Measurements from ENCODE around the gene MCC.
A peak's percentile ranks its signal among the peaks of the same experiment; 100 is the strongest.

The MCC gene

DNA sequence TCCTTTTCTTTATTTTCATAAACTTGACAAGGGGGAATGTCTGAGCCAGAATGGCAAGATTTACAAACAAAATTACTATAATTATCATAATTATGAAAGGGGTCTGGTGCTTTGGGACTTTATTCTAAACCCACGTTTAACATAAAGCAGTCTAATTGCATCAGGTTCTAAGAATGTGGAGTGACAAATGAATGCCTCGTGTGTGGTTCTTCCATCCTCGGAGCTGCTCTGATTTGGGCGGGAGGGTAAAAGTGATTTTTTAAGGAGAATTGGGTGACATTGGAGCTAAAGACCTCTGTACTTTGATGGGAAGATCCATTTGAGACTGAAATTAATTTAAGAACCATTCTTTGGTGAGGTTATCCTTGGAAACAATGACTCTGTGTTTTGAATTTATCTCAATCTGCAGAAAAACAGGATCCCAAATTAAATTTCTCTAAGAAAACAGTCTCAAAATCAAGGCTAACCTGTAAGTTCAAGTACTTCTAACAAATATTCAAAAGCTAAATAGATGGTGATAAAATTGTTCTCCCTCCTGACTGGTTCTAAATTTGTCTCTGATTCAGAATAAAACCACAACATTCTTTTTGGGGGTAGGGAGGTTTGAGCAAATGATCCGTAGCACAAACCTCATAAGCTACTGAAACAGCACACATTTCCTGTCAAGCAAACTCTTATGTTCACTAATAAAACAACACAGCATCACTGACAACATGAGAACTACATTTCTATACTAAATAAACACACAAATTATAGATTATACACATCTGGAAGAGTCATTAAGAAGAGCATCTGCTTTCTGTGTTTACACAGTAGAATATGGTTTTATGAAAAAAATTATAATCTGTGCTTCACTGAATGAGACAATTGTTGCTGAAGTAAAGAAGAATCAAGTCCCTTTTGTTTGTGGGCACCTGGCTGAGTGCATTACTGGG, 426.1 kb downstream of the MCC start (continued):
- TF ChIP-seq, protein P1, sequence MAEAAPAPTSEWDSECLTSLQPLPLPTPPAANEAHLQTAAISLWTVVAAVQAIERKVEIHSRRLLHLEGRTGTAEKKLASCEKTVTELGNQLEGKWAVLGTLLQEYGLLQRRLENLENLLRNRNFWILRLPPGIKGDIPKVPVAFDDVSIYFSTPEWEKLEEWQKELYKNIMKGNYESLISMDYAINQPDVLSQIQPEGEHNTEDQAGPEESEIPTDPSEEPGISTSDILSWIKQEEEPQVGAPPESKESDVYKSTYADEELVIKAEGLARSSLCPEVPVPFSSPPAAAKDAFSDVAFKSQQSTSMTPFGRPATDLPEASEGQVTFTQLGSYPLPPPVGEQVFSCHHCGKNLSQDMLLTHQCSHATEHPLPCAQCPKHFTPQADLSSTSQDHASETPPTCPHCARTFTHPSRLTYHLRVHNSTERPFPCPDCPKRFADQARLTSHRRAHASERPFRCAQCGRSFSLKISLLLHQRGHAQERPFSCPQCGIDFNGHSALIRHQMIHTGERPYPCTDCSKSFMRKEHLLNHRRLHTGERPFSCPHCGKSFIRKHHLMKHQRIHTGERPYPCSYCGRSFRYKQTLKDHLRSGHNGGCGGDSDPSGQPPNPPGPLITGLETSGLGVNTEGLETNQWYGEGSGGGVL (tag by site-specific recombination; IDR thresholded peaks at IDR 0.05) = no peak
- TF ChIP-seq, protein P2, sequence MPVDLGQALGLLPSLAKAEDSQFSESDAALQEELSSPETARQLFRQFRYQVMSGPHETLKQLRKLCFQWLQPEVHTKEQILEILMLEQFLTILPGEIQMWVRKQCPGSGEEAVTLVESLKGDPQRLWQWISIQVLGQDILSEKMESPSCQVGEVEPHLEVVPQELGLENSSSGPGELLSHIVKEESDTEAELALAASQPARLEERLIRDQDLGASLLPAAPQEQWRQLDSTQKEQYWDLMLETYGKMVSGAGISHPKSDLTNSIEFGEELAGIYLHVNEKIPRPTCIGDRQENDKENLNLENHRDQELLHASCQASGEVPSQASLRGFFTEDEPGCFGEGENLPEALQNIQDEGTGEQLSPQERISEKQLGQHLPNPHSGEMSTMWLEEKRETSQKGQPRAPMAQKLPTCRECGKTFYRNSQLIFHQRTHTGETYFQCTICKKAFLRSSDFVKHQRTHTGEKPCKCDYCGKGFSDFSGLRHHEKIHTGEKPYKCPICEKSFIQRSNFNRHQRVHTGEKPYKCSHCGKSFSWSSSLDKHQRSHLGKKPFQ (tag by site-specific recombination; IDR thresholded peaks at IDR 0.05) = no peak

DNA sequence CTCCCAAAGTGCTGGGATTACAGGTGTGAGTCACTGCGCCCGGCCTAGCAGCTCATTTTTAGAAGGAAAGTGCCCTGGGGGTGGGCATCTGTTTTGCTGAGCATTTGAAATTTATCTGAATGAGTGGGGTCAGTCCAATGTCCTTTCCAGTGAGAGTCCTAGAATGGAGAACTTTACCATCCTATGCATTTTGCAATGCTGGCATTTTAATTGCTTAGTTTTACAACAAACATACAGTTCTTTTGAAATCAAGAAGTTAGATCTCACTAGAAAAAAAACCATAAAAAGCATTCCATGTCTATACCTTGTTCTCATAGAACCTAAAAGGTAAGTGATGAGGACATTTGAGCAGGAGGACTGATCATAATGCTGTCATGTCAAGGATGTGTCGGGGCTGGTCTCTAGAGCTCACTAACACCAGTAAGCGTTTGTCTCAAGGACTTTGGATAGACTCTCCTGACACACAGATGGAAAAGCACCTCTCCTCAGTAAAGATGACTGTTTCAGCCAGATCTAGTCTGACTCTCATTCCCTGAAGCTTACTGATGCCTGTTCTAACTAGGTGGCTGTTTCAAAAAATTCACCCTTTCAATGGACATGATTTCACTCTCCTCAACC, 427.7 kb downstream of the MCC start:
- ChIA-PET POLR2A (no interaction called here), CTCF (interaction anchor here (0.5 kb wide), 1 partner anchor 536 kb away, joined by 4 read pairs; no protein-coding TSS in a partner anchor)
- peaks cover 0 to 45% of the 10 kb centered on the region in 2 experiments; a peak in 2 of 3 replicates for H3K36me3 ChIP-seq (ENCODE audit: control insufficient read depth in 2 of 2, insufficient read depth in 1 of 2, low read length in 2 of 2)

DNA sequence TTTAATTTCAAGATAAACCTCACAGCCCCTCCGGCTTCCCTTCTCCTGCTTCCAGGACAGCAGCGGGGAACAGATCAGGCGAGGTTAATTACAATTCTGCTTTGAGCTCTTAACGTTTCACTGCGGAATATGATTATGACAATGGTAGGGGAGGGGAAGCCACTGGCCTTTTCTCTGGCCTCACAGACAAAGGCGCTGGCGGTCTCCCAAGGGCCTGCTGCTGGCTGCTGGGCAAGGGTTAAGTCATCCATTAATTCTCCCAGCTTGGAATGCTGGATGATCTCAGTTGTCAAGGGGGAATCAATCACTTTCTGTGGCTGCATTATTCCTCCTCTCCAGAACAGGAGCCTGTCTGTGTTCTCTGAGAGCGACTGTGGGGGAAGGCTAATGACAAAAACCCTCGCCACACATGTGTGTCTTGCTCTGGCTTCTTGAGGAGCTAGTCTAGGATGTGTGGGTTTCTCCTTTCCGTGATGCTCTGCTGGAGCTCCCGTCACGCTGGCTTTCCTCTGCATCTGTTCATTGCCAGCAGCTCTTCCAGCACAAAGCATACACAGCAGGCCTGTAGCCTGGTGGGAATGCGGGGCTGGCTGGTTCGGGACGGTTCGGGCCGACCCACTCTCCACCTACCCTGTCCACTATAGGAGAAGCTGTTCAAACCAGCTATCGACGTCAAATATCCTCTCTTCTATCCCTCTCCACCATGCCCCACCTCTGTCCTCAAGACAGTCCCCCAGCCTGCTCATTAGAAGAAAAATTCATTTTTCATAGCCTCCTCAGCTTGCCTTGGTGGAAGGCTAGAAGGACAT, 428.8 kb downstream of the MCC start:
- ChIA-PET POLR2A (no interaction called here), CTCF (no interaction called here)
- Histone ChIP-seq H3K27ac (ENCODE audit: extremely low read depth, low read depth, low read length) (no peak overlapping the region), H3K4me3 (ENCODE audit: low read depth, low read length) (no peak overlapping the region), H3K9me3 (ENCODE audit: control insufficient read depth, insufficient read depth, low read depth, low read length) (no peaks in the 10 kb centered on the region), H3K4me1 (ENCODE audit: control insufficient read depth, insufficient read depth, low read length) (no peaks in the 10 kb centered on the region; the same call in 1 of the 2 replicates), H3K36me3 (ENCODE audit: control insufficient read depth in 2 of 2, insufficient read depth in 1 of 2, low read length in 2 of 2) (peaks cover 0 to 47% of the 10 kb centered on the region in 2 experiments; a peak in 2 of 3 replicates)
- TF ChIP-seq ZNF629 (tag by site-specific recombination; IDR thresholded peaks at IDR 0.05) (peak; percentile 27; the same call in 1 of the 2 replicates), ZNF660 (tag by site-specific recombination; IDR thresholded peaks at IDR 0.05) (peak; percentile 86), ZNF837 (tag by site-specific recombination; IDR thresholded peaks at IDR 0.05) (no peak), ZNF600 (tag by site-specific recombination; IDR thresholded peaks at IDR 0.05) (peak; percentile 53; the same call in 1 of the 2 replicates), MEIS1 (CRISPR knock-in tag; IDR thresholded peaks at IDR 0.05; ENCODE audit: borderline replicate concordance) (peak; percentile 80), ZIC2 (tag by site-specific recombination; IDR thresholded peaks at IDR 0.05) (peak; percentile 27), ZBTB7A (tag by site-specific recombination; IDR thresholded peaks at IDR 0.05; ENCODE audit: low read depth) (no peak), ZNF558 (tag by site-specific recombination; IDR thresholded peaks at IDR 0.05) (no peak), OSR2 (tag by site-specific recombination; IDR thresholded peaks at IDR 0.05) (peak; percentile 15; the same call in 1 of the 2 replicates), SP7 (tag by site-specific recombination; IDR thresholded peaks at IDR 0.05) (peak; percentile 70; the same call in 1 of the 2 replicates), GFI1B (tag by site-specific recombination; IDR thresholded peaks at IDR 0.05) (no peak), ZNF24 (tag by site-specific recombination; IDR thresholded peaks at IDR 0.05) (peak; percentile 54; the same call in 1 of the 2 replicates)
- TF ChIP-seq, protein P3, sequence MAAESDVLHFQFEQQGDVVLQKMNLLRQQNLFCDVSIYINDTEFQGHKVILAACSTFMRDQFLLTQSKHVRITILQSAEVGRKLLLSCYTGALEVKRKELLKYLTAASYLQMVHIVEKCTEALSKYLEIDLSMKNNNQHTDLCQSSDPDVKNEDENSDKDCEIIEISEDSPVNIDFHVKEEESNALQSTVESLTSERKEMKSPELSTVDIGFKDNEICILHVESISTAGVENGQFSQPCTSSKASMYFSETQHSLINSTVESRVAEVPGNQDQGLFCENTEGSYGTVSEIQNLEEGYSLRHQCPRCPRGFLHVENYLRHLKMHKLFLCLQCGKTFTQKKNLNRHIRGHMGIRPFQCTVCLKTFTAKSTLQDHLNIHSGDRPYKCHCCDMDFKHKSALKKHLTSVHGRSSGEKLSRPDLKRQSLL (tag by site-specific recombination; IDR thresholded peaks at IDR 0.05) = no peak

More for the DNA sequence above, 427.7 kb downstream of the MCC start:
- Histone ChIP-seq H3K9me3 (ENCODE audit: control insufficient read depth, insufficient read depth, low read depth, low read length) (no peaks in the 10 kb centered on the region), H3K4me3 (ENCODE audit: low read depth, low read length) (no peak overlapping the region), H3K4me1 (ENCODE audit: control insufficient read depth, insufficient read depth, low read length) (no peaks in the 10 kb centered on the region; the same call in 1 of the 2 replicates), H3K27ac (ENCODE audit: extremely low read depth, low read depth, low read length) (no peak overlapping the region)
- TF ChIP-seq ZNF837 (tag by site-specific recombination; IDR thresholded peaks at IDR 0.05) (no peak), ZNF133 (tag by site-specific recombination; IDR thresholded peaks at IDR 0.05) (no peak), ZNF670 (tag by site-specific recombination; IDR thresholded peaks at IDR 0.05; ENCODE audit: low read depth) (no peak), SP2 (tag by site-specific recombination; IDR thresholded peaks at IDR 0.05) (no peak), KLF16 (tag by site-specific recombination; IDR thresholded peaks at IDR 0.05) (no peak), ZNF324 (tag by site-specific recombination; IDR thresholded peaks at IDR 0.05) (no peak), ZNF2 (tag by site-specific recombination; IDR thresholded peaks at IDR 0.05) (no peak)
- TF ChIP-seq, protein P4, sequence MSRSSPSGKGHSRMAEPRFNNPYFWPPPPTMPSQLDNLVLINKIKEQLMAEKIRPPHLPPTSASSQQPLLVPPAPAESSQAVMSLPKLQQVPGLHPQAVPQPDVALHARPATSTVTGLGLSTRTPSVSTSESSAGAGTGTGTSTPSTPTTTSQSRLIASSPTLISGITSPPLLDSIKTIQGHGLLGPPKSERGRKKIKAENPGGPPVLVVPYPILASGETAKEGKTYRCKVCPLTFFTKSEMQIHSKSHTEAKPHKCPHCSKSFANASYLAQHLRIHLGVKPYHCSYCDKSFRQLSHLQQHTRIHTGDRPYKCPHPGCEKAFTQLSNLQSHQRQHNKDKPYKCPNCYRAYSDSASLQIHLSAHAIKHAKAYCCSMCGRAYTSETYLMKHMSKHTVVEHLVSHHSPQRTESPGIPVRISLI (tag by site-specific recombination; IDR thresholded peaks at IDR 0.05) = no peak
- TF ChIP-seq, protein P5, sequence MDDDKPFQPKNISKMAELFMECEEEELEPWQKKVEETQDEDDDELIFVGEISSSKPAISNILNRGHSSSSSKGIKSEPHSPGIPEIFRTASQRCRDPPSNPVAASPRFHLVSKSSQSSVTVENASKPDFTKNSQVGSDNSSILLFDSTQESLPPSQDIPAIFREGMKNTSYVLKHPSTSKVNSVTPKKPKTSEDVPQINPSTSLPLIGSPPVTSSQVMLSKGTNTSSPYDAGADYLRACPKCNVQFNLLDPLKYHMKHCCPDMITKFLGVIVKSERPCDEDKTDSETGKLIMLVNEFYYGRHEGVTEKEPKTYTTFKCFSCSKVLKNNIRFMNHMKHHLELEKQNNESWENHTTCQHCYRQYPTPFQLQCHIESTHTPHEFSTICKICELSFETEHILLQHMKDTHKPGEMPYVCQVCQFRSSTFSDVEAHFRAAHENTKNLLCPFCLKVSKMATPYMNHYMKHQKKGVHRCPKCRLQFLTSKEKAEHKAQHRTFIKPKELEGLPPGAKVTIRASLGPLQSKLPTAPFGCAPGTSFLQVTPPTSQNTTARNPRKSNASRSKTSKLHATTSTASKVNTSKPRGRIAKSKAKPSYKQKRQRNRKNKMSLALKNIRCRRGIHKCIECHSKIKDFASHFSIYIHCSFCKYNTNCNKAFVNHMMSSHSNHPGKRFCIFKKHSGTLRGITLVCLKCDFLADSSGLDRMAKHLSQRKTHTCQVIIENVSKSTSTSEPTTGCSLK (tag by site-specific recombination; IDR thresholded peaks at IDR 0.05) = no peak
